HepG2 (cell line): ENCODE results near the gene EPB42. TPM values are rescaled to one million over a fixed set of nuclear protein-coding genes. Genes with fewer than 3 reads are reported as not detected.

Experiments used
- ARHGAP35 ChIP-seq: sonication (generic); formaldehyde crosslinking; IDR thresholded peaks from 2 replicates; pipeline ENCODE4 v1.9.0; 2022; ENCODE audit warnings: mild to moderate bottlenecking, inconsistent platforms, moderate library complexity, missing genetic modification reagents, borderline replicate concordance
- ARNT ChIP-seq: fragments of 450-650 bp; IDR thresholded peaks from 2 replicates; pipeline ENCODE4 v1.6.1; 2017
- MLLT10 ChIP-seq: sonication (generic); formaldehyde crosslinking; IDR thresholded peaks from 2 replicates; pipeline ENCODE4 v1.4.0; 2020; ENCODE audit warnings: missing genetic modification reagents
- ZFP36L1 ChIP-seq: sonication (generic); formaldehyde crosslinking; IDR thresholded peaks from 2 replicates; pipeline ENCODE4 v1.8.0; 2022; ENCODE audit warnings: mild to moderate bottlenecking, missing genetic modification reagents, moderate library complexity
- ZKSCAN5 ChIP-seq: sonication (generic); formaldehyde crosslinking; IDR thresholded peaks from 2 replicates; pipeline ENCODE4 v1.5.1; 2020; ENCODE audit warnings: mild to moderate bottlenecking, missing genetic modification reagents
- ZNF205 ChIP-seq: IDR thresholded peaks from 2 replicates; pipeline ENCODE4 v1.6.1; 2018; ENCODE audit warnings: missing biosample characterization, missing genetic modification reagents
- ZNF274 ChIP-seq: sonication (generic); formaldehyde crosslinking; IDR thresholded peaks from 2 replicates; pipeline ENCODE4 v1.5.1; 2020; ENCODE audit warnings: mild to moderate bottlenecking, missing genetic modification reagents
- ZNF546 ChIP-seq: sonication (generic); formaldehyde crosslinking; conservative IDR thresholded peaks from 2 replicates; pipeline ENCODE4 v1.8.1; 2023; ENCODE audit warnings: mild to moderate bottlenecking, missing genetic modification reagents
- ZNF709 ChIP-seq: sonication (generic); formaldehyde crosslinking; IDR thresholded peaks from 2 replicates; pipeline ENCODE4 v1.5.0; 2020; ENCODE audit warnings: mild to moderate bottlenecking, missing genetic modification reagents
- ZNF777 ChIP-seq: sonication (generic); formaldehyde crosslinking; IDR thresholded peaks from 2 replicates; pipeline ENCODE4 v1.4.0; 2020; ENCODE audit warnings: missing genetic modification reagents
- ZSCAN21 ChIP-seq: sonication (generic); formaldehyde crosslinking; IDR thresholded peaks from 2 replicates; pipeline ENCODE4 v1.8.0; 2022; ENCODE audit warnings: mild to moderate bottlenecking, missing genetic modification reagents, moderate library complexity, borderline replicate concordance
- polyA plus RNA-seq, 8 experiments: library from polyadenylated mRNA; depleted of rRNA in 3 of 8; stranded (reverse) in 7 of 8; unstranded in 1 of 8; fragments of >200 nt; fragmentation: Illumina TruSeq in 4 of 8; extraction: Trizol in 4 of 8; gene quantifications; 2 replicates each; pipeline versions ENCODE4 v1.2.1 to v1.2.3, GENCODE V29; 2011 to 2016; ENCODE audit warnings: low read depth in 4 of 8, missing spikeins in 1 of 8, mixed read lengths in 1 of 8; ENCODE audit not compliant: insufficient read depth in 1 of 8
- total RNA-seq, 5 experiments: library from RNA; depleted of rRNA; stranded (reverse); fragments of >200 nt; fragmentation: Illumina TruSeq; extraction: Trizol; gene quantifications; 2 replicates each; pipeline ENCODE4 v1.2.3, GENCODE V29; 2016; ENCODE audit warnings: low read depth in 1 of 5
- TF ChIP-seq, protein P1 (sequence below): sonication (generic); formaldehyde crosslinking; IDR thresholded peaks from 2 replicates; pipeline ENCODE4 v1.4.0; 2020; ENCODE audit warnings: missing genetic modification reagents
- TF ChIP-seq, protein P2 (sequence below): sonication (generic); formaldehyde crosslinking; IDR thresholded peaks from 2 replicates; pipeline ENCODE4 v1.4.0; 2020; ENCODE audit warnings: missing genetic modification reagents
- TF ChIP-seq, protein P3 (sequence below): sonication (generic); formaldehyde crosslinking; IDR thresholded peaks from 2 replicates; pipeline ENCODE4 v1.8.0; 2022; ENCODE audit warnings: mild to moderate bottlenecking, missing genetic modification reagents
- TF ChIP-seq, protein P4 (sequence below): sonication (generic); formaldehyde crosslinking; IDR thresholded peaks from 2 replicates; pipeline ENCODE4 v1.8.1; 2023; ENCODE audit warnings: mild to moderate bottlenecking, missing genetic modification reagents
- TF ChIP-seq, protein P5 (sequence below): sonication (generic); formaldehyde crosslinking; conservative IDR thresholded peaks from 2 replicates; pipeline ENCODE4 v1.8.0; 2022; ENCODE audit warnings: mild to moderate bottlenecking, moderate library complexity, missing genetic modification reagents

EPB42 gene
- total and polyA plus RNA-seq, 2 of the 13 experiments (the other 11 are each of a cell fraction or from before 2014, with no cell fraction given), result not detected

DNA sequence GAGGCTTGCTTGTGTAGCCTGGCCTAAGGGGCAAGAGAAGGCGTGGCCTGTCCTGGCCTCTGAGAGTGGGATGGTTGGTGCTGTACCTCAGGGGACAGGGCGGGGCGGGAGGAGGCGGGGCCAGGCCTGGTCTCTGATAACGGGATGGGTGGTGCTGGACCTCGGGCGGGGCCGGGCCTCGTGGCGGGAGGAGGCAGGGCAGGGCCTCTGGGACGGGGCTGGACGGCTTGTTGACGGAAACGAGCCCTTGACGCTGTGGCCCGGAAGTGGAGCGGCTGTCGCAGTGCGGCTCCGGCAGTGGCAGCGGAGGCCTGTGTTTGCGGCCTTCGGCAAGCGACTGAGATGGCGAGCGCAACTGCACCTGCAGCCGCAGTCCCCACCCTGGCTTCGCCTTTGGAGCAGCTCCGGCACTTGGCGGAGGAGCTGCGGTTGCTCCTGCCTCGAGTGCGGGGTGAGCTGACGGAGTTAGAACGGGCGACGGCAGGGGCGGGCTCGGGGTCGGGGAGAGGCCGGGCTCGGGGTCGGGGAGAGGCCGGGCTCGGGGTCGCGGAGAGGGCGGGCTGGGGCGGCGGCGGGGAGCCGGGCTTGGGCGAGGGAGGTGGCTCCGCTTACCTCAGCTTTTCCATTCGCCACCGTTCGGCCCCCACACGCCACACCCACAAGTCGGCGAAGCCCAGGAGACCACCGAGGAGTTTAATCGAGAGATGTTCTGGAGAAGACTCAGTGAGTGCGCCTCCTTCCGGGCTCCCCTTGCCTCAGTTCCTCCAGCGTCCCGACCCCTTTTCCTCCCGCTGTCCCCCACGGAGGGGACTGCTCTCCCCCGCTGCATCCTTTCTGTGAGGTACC is 35.4 kb downstream of the EPB42 start, which contains the start of gene CCNDBP1 (continued):
- TF ChIP-seq ZFP36L1 (CRISPR knock-in tag), result no peak
- no peak for TF ChIP-seq ZKSCAN5
- no peak; the same call in 1 of the 2 replicates for TF ChIP-seq ZNF709
- TF ChIP-seq MLLT10 (CRISPR knock-in tag), result no peak
- TF ChIP-seq ZNF777 (CRISPR knock-in tag), result peak; percentile 88
- TF ChIP-seq ZNF546 (CRISPR knock-in tag), result 0 out of 2 replicates have a peak, but pooled peaks have one; percentile 66
- TF ChIP-seq, protein P1, sequence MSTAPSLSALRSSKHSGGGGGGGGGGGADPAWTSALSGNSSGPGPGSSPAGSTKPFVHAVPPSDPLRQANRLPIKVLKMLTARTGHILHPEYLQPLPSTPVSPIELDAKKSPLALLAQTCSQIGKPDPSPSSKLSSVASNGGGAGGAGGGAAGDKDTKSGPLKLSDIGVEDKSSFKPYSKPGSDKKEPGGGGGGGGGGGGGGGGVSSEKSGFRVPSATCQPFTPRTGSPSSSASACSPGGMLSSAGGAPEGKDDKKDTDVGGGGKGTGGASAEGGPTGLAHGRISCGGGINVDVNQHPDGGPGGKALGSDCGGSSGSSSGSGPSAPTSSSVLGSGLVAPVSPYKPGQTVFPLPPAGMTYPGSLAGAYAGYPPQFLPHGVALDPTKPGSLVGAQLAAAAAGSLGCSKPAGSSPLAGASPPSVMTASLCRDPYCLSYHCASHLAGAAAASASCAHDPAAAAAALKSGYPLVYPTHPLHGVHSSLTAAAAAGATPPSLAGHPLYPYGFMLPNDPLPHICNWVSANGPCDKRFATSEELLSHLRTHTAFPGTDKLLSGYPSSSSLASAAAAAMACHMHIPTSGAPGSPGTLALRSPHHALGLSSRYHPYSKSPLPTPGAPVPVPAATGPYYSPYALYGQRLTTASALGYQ (CRISPR knock-in tag), result peak; percentile 38
- no peak for TF ChIP-seq ARHGAP35
- peak; percentile 51; the same call in 1 of the 2 replicates for TF ChIP-seq ZSCAN21 (CRISPR knock-in tag)
- no peak; the same call in 1 of the 2 replicates for TF ChIP-seq ZNF274
- TF ChIP-seq, protein P2, sequence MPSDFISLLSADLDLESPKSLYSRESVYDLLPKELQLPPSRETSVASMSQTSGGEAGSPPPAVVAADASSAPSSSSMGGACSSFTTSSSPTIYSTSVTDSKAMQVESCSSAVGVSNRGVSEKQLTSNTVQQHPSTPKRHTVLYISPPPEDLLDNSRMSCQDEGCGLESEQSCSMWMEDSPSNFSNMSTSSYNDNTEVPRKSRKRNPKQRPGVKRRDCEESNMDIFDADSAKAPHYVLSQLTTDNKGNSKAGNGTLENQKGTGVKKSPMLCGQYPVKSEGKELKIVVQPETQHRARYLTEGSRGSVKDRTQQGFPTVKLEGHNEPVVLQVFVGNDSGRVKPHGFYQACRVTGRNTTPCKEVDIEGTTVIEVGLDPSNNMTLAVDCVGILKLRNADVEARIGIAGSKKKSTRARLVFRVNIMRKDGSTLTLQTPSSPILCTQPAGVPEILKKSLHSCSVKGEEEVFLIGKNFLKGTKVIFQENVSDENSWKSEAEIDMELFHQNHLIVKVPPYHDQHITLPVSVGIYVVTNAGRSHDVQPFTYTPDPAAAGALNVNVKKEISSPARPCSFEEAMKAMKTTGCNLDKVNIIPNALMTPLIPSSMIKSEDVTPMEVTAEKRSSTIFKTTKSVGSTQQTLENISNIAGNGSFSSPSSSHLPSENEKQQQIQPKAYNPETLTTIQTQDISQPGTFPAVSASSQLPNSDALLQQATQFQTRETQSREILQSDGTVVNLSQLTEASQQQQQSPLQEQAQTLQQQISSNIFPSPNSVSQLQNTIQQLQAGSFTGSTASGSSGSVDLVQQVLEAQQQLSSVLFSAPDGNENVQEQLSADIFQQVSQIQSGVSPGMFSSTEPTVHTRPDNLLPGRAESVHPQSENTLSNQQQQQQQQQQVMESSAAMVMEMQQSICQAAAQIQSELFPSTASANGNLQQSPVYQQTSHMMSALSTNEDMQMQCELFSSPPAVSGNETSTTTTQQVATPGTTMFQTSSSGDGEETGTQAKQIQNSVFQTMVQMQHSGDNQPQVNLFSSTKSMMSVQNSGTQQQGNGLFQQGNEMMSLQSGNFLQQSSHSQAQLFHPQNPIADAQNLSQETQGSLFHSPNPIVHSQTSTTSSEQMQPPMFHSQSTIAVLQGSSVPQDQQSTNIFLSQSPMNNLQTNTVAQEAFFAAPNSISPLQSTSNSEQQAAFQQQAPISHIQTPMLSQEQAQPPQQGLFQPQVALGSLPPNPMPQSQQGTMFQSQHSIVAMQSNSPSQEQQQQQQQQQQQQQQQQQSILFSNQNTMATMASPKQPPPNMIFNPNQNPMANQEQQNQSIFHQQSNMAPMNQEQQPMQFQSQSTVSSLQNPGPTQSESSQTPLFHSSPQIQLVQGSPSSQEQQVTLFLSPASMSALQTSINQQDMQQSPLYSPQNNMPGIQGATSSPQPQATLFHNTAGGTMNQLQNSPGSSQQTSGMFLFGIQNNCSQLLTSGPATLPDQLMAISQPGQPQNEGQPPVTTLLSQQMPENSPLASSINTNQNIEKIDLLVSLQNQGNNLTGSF, result peak; percentile 70; the same call in 1 of the 2 replicates
- no peak for TF ChIP-seq ARNT
- TF ChIP-seq, protein P3, sequence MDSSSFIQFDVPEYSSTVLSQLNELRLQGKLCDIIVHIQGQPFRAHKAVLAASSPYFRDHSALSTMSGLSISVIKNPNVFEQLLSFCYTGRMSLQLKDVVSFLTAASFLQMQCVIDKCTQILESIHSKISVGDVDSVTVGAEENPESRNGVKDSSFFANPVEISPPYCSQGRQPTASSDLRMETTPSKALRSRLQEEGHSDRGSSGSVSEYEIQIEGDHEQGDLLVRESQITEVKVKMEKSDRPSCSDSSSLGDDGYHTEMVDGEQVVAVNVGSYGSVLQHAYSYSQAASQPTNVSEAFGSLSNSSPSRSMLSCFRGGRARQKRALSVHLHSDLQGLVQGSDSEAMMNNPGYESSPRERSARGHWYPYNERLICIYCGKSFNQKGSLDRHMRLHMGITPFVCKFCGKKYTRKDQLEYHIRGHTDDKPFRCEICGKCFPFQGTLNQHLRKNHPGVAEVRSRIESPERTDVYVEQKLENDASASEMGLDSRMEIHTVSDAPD (CRISPR knock-in tag), result no peak
- TF ChIP-seq ZNF205 (CRISPR knock-in tag), result no peak
- TF ChIP-seq, protein P4, sequence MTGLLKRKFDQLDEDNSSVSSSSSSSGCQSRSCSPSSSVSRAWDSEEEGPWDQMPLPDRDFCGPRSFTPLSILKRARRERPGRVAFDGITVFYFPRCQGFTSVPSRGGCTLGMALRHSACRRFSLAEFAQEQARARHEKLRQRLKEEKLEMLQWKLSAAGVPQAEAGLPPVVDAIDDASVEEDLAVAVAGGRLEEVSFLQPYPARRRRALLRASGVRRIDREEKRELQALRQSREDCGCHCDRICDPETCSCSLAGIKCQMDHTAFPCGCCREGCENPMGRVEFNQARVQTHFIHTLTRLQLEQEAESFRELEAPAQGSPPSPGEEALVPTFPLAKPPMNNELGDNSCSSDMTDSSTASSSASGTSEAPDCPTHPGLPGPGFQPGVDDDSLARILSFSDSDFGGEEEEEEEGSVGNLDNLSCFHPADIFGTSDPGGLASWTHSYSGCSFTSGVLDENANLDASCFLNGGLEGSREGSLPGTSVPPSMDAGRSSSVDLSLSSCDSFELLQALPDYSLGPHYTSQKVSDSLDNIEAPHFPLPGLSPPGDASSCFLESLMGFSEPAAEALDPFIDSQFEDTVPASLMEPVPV, result no peak; the same call in 1 of the 2 replicates
- TF ChIP-seq, protein P5, sequence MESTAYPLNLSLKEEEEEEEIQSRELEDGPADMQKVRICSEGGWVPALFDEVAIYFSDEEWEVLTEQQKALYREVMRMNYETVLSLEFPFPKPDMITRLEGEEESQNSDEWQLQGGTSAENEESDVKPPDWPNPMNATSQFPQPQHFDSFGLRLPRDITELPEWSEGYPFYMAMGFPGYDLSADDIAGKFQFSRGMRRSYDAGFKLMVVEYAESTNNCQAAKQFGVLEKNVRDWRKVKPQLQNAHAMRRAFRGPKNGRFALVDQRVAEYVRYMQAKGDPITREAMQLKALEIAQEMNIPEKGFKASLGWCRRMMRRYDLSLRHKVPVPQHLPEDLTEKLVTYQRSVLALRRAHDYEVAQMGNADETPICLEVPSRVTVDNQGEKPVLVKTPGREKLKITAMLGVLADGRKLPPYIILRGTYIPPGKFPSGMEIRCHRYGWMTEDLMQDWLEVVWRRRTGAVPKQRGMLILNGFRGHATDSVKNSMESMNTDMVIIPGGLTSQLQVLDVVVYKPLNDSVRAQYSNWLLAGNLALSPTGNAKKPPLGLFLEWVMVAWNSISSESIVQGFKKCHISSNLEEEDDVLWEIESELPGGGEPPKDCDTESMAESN (CRISPR knock-in tag), result peak; percentile 72
